ENCODE data around the gene FSTL5. TPM values are rescaled to one million over a fixed set of nuclear protein-coding genes. Genes with fewer than 3 reads are reported as not detected.

Gene FSTL5
- total and polyA plus RNA-seq, 9 of the 15 experiments (the other 6 are each of a cell fraction or from before 2014, with no cell fraction given) = 0.09 to 3.1 (median 0.50) TPM; not detected in 1

DNA sequence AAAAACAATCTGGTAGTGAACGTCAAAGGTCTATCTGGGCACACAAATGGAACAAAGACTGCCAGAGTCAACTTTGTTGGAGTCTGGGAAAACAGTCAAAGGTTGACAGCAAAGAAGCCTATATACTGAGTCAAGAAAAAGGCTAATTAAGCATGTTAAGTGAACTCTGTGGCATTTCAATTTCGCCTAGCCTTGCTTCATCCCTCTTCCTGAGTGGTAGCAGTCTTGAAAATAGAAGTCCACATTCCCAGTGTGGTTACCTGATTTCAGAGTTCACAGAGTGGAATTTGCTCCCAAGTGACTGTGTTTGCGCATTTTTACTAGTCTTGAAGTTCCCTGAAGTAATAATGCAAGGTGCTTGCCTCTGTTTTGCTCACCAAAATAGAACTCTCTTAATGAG lies 760.0 kb downstream of the FSTL5 start:
- in situ Hi-C loops (cut with MboI) = no loop called here
- no peaks in the 10 kb centered on the region for H3K79me2 ChIP-seq (ENCODE audit: control insufficient read depth, insufficient read depth, low read length)
- CTCF ChIA-PET (ENCODE audit: low intra/inter-chr PET ratio) = no interaction called here

More for the DNA sequence above, 760.0 kb downstream of the FSTL5 start:
- POLR2A ChIA-PET = no interaction called here
- H2AFZ ChIP-seq (ENCODE audit: low read depth, low read length) = no peak overlapping the region
- WGBS (ENCODE audit: insufficient coverage, low coverage, missing lambda C conversion rate) = 0% methylated on average over 2 of the region's 3 CpGs
- H4K20me1 ChIP-seq (replicated peaks; ENCODE audit: control insufficient read depth, insufficient read depth, low read length) = no peaks in the 10 kb centered on the region
- FAIRE-seq (no peak), ATAC-seq (no peak), DNase-seq (ENCODE audit: extremely low read depth in 1 of 4, low spot score in 3 of 4) (no peak)
- no peaks in the 10 kb centered on the region for H3K27me3 ChIP-seq (ENCODE audit: control insufficient read depth in 2 of 2, insufficient read depth in 2 of 2, low read length in 2 of 2)
- intact Hi-C loops (cut with micrococcal nuclease) = no loop called here
- TF ChIP-seq RUNX1 (IDR thresholded peaks at IDR 0.05; ENCODE audit: low read depth) (no peak), ZNF717 (CRISPR knock-in tag; IDR thresholded peaks at IDR 0.05) (no peak), JUNB (CRISPR knock-in tag; conservative IDR thresholded peaks at IDR 0.05) (no peak), OTX1 (CRISPR knock-in tag; IDR thresholded peaks at IDR 0.05) (no peak), PYGO2 (tag; IDR thresholded peaks at IDR 0.05) (no peak), EP400 (IDR thresholded peaks at IDR 0.05) (no peak), PRPF4 (IDR thresholded peaks at IDR 0.05; ENCODE audit: insufficient read depth, low read depth, low read length, poor library complexity, severe bottlenecking) (no peak), TFE3 (CRISPR knock-in tag; IDR thresholded peaks at IDR 0.05) (no peak), ILF3 (IDR thresholded peaks at IDR 0.05; ENCODE audit: borderline replicate concordance) (no peak), NCOA6 (IDR thresholded peaks at IDR 0.05) (no peak), ZNF830 (CRISPR knock-in tag; IDR thresholded peaks at IDR 0.05) (no peak), PPARD (CRISPR knock-in tag; IDR thresholded peaks at IDR 0.05) (no peak), ZNF197 (CRISPR knock-in tag; IDR thresholded peaks at IDR 0.05; ENCODE audit: low read depth) (no peak), HCFC1 (IDR thresholded peaks at IDR 0.05; ENCODE audit: low read depth, low read length) (no peak), XRCC3 (IDR thresholded peaks at IDR 0.05) (no peak)
- TF ChIP-seq, protein P1, sequence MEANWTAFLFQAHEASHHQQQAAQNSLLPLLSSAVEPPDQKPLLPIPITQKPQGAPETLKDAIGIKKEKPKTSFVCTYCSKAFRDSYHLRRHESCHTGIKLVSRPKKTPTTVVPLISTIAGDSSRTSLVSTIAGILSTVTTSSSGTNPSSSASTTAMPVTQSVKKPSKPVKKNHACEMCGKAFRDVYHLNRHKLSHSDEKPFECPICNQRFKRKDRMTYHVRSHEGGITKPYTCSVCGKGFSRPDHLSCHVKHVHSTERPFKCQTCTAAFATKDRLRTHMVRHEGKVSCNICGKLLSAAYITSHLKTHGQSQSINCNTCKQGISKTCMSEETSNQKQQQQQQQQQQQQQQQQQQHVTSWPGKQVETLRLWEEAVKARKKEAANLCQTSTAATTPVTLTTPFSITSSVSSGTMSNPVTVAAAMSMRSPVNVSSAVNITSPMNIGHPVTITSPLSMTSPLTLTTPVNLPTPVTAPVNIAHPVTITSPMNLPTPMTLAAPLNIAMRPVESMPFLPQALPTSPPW (CRISPR knock-in tag; IDR thresholded peaks at IDR 0.05) = no peak
- no peak overlapping the region for H3K4me3 ChIP-seq
- no peak overlapping the region for H3K27ac ChIP-seq (ENCODE audit: extremely low read depth, low read depth, low read length)
- no peaks in the 10 kb centered on the region for H3K36me3 ChIP-seq (ENCODE audit: control insufficient read depth, insufficient read depth, low read length)
- no TSS peak for BruUV-seq (replicated peaks)
- H3K9ac ChIP-seq (ENCODE audit: insufficient read depth in 1 of 2, low read depth in 2 of 2, low read length in 2 of 2) = no peak overlapping the region
- H3K9me3 ChIP-seq (replicated peaks; ENCODE audit: control insufficient read depth, insufficient read depth, low read depth, low read length) = no peaks in the 10 kb centered on the region
- no peaks in the 10 kb centered on the region for H3K4me1 ChIP-seq (replicated peaks in 1 of 2; ENCODE audit: control insufficient read depth in 2 of 2, insufficient read depth in 2 of 2, low read length in 2 of 2)
- H3K9me1 ChIP-seq (ENCODE audit: control insufficient read depth, insufficient read depth, low read length) = no peaks in the 10 kb centered on the region
- H3K4me2 ChIP-seq (ENCODE audit: insufficient read depth, low read length) = no peak overlapping the region
